Hepatocyte (in vitro differentiated cells): ENCODE measurements around the gene HRCT1. TPM values are rescaled to one million over a fixed set of nuclear protein-coding genes. Genes with fewer than 3 reads are reported as not detected.

Source experiments
- DNase-seq: peaks from one replicate; pipeline ENCODE4 v3.0.0-alpha.2; 2016; ENCODE audit warnings: low spot score
- H2AFZ ChIP-seq: fragments of 200-600 bp; sonication (generic); 2 replicates; pipeline ENCODE4 v1.6.0; 2016; ENCODE audit warnings: antibody characterized with exemption, mild to moderate bottlenecking
- H3K27ac ChIP-seq: fragments of 200-600 bp; sonication (generic); 2 replicates; pipeline ENCODE4 v1.5.1; 2016; ENCODE audit warnings: mild to moderate bottlenecking
- H3K27me3 ChIP-seq: fragments of 200-600 bp; sonication (generic); 2 replicates; pipeline ENCODE4 v1.6.1; 2016
- H3K36me3 ChIP-seq: fragments of 200-600 bp; sonication (generic); replicated peaks from 2 replicates; pipeline ENCODE4 v1.5.1; 2016; ENCODE audit warnings: low read depth; ENCODE audit not compliant: insufficient read depth
- H3K4me1 ChIP-seq: fragments of 200-600 bp; sonication (generic); 2 replicates; pipeline ENCODE4 v1.5.1; 2016; ENCODE audit warnings: mild to moderate bottlenecking, moderate library complexity; ENCODE audit not compliant: insufficient read depth
- H3K4me2 ChIP-seq: fragments of 200-600 bp; sonication (generic); 2 replicates; pipeline ENCODE4 v1.6.0; 2016
- H3K4me3 ChIP-seq: fragments of 200-600 bp; sonication (generic); 2 replicates; pipeline ENCODE4 v1.5.1; 2016; ENCODE audit warnings: mild to moderate bottlenecking
- H3K79me2 ChIP-seq: fragments of 200-600 bp; sonication (generic); 2 replicates; pipeline ENCODE4 v1.6.0; 2017; ENCODE audit warnings: mild to moderate bottlenecking
- H3K9me2 ChIP-seq: fragments of 200-600 bp; sonication (generic); replicated peaks from 2 replicates; pipeline ENCODE4 v1.6.0; 2017; ENCODE audit warnings: mild to moderate bottlenecking; ENCODE audit not compliant: insufficient read depth
- H3K9me3 ChIP-seq: fragments of 200-600 bp; sonication (generic); 2 replicates; pipeline ENCODE4 v1.5.1; 2016; ENCODE audit warnings: low read depth, mild to moderate bottlenecking
- H4K20me1 ChIP-seq: fragments of 200-600 bp; sonication (generic); 2 replicates; pipeline ENCODE4 v1.6.0; 2016; ENCODE audit warnings: mild to moderate bottlenecking; ENCODE audit not compliant: insufficient read depth, poor library complexity, severe bottlenecking
- EZH2 ChIP-seq: fragments of 200-600 bp; sonication (generic); IDR thresholded peaks from 2 replicates; pipeline ENCODE4 v1.6.1; 2016; ENCODE audit warnings: antibody characterized with exemption, mild to moderate bottlenecking, borderline replicate concordance
- EZH2phosphoT487 ChIP-seq: fragments of 200-600 bp; sonication (generic); IDR thresholded peaks from one replicate; pipeline ENCODE4 v1.6.1; 2018; ENCODE audit warnings: antibody characterized with exemption, mild to moderate bottlenecking, low read depth, moderate library complexity; ENCODE audit not compliant: unreplicated experiment, severe bottlenecking
- WGBS: methylation state at CpG from one replicate; pipeline ENCODE4 v1.1.6; 2016; ENCODE audit warnings: low lambda C conversion rate; ENCODE audit errors: missing lambda C conversion rate; 5-methylcytosine and 5-hydroxymethylcytosine counted together
- polyA plus RNA-seq: library from polyadenylated mRNA; unstranded; fragments of >200 nt; fragmentation: Nextera tagmentation; extraction: Ambion mirVana; gene quantifications from 2 replicates; pipeline ENCODE4 v1.2.1, GENCODE V29; 2016
- total RNA-seq: library from RNA; depleted of rRNA; stranded (reverse); fragments of >200 nt; gene quantifications from 2 replicates; pipeline ENCODE4 v1.2.3, GENCODE V29; 2014
- TF ChIP-seq, protein P1 (sequence below): fragments of 200-600 bp; sonication (generic); IDR thresholded peaks from 2 replicates; pipeline ENCODE4 v1.5.1; 2016; ENCODE audit warnings: antibody characterized with exemption, mild to moderate bottlenecking; ENCODE audit not compliant: poor library complexity

Gene HRCT1
- total RNA-seq, result 0.24 and 0.90 TPM in 2 replicates
- 0.72 and 1.8 TPM in 2 replicates for polyA plus RNA-seq

DNA sequence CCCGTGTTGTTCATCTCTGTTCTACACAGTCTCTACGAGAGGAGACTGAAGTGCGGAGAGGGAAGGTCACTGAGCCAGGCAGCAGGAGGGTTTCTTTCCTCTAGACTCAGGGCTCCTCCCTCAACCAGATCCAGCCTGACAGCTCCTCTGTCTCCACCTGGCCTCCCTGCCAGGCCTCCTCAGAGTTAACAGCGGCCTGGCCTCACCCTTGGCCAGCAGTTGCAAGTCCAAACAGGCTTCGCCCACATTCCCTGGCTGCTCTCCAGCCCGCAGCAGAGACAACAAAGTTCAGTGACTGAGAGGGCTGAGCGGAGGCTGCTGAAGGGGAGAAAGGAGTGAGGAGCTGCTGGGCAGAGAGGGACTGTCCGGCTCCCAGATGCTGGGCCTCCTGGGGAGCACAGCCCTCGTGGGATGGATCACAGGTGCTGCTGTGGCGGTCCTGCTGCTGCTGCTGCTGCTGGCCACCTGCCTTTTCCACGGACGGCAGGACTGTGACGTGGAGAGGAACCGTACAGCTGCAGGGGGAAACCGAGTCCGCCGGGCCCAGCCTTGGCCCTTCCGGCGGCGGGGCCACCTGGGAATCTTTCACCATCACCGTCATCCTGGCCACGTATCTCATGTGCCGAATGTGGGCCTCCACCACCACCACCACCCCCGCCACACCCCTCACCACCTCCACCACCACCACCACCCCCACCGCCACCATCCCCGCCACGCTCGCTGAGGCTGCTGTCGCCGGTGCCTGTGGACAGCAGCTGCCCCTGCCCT, at the start of gene HRCT1:
HRCT1 (plus strand) TSS at position 291 of the 768 bp plus-strand sequence; CDS start at position 377, 86 bp downstream.
- TF ChIP-seq EZH2 (no peak), EZH2phosphoT487 (no peak)
- TF ChIP-seq, protein P1, sequence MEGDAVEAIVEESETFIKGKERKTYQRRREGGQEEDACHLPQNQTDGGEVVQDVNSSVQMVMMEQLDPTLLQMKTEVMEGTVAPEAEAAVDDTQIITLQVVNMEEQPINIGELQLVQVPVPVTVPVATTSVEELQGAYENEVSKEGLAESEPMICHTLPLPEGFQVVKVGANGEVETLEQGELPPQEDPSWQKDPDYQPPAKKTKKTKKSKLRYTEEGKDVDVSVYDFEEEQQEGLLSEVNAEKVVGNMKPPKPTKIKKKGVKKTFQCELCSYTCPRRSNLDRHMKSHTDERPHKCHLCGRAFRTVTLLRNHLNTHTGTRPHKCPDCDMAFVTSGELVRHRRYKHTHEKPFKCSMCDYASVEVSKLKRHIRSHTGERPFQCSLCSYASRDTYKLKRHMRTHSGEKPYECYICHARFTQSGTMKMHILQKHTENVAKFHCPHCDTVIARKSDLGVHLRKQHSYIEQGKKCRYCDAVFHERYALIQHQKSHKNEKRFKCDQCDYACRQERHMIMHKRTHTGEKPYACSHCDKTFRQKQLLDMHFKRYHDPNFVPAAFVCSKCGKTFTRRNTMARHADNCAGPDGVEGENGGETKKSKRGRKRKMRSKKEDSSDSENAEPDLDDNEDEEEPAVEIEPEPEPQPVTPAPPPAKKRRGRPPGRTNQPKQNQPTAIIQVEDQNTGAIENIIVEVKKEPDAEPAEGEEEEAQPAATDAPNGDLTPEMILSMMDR, result no peak
- H3K4me2 ChIP-seq, result peak within 1 kb of the TSS; percentile 57
- peak; percentile 89 for DNase-seq
- no peaks in the 10 kb centered on the region for H4K20me1 ChIP-seq
- H3K9me2 ChIP-seq, result no peaks in the 10 kb centered on the region
- H3K36me3 ChIP-seq, result no peaks in the 10 kb centered on the region
- peaks cover 49% of the 10 kb centered on the region for H3K4me1 ChIP-seq
- no peaks in the 10 kb centered on the region for H3K79me2 ChIP-seq
- 71% methylated on average over 22 of the region's 30 CpGs for WGBS
- no peak within 1 kb of the TSS for H2AFZ ChIP-seq
- no peaks in the 10 kb centered on the region for H3K9me3 ChIP-seq
- peak within 1 kb of the TSS; percentile 96 for H3K27ac ChIP-seq
- H3K4me3 ChIP-seq, result no peak within 1 kb of the TSS
- no peaks in the 10 kb centered on the region for H3K27me3 ChIP-seq

DNA sequence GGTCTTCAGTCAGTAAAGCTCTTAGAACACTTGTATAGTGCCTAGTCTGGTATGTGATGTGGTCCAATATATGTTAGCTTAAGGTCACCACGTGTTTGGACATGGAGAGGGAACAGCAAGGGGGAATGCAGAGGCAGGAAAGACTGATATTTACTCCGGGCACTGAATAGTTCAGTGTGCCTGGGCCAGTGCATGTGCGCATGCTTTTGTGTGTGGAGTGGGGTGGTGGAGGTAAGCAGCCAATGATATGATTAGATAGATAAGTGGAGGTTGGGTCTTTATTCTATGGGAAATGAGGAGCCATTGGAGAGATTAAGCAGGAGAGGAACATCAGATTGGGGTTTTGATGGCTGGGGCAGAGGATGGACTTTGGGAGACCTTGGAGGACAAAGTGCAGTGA, 49.8 kb upstream of the HRCT1 start:
- Histone ChIP-seq H3K4me3 (no peak overlapping the region), H3K79me2 (no peaks in the 10 kb centered on the region), H2AFZ (no peak overlapping the region), H3K27me3 (no peaks in the 10 kb centered on the region), H3K9me3 (no peaks in the 10 kb centered on the region), H3K36me3 (no peaks in the 10 kb centered on the region), H3K27ac (no peak overlapping the region), H3K4me2 (no peak overlapping the region), H4K20me1 (no peaks in the 10 kb centered on the region), H3K9me2 (no peaks in the 10 kb centered on the region), H3K4me1 (no peaks in the 10 kb centered on the region)
- WGBS, result 75% methylated on average over 3 of the region's 3 CpGs
- no peak for DNase-seq
- TF ChIP-seq, protein P1, result no peak
- TF ChIP-seq EZH2 (no peak), EZH2phosphoT487 (no peak)

DNA sequence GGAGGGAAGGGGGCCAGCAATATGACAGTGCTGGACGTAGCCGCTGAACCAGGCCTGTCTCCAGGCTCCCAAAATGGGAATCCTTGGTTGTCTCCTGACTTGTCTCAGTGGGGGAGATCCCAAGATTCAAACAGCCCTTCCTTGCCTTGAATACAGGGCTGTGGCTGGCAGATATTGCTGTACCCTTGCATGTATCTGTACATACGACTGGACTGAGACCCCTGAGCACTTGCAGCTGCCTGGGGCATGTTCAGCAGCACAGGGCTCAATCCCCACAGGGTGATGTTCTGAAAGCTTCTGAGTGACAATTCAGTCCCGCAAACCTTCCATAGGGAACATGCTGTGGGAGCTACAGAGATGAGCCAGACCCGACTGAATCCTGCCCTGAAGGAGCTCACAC, 49.1 kb upstream of the HRCT1 start:
- WGBS, result 89% methylated on average over 5 of the region's 5 CpGs
- H2AFZ ChIP-seq, result no peak overlapping the region

More for the DNA sequence above, 49.1 kb upstream of the HRCT1 start:
- Histone ChIP-seq H3K27ac (no peak overlapping the region), H3K4me1 (no peaks in the 10 kb centered on the region), H3K27me3 (peaks cover 2% of the 10 kb centered on the region), H3K4me2 (no peak overlapping the region), H3K4me3 (no peak overlapping the region), H3K9me3 (no peaks in the 10 kb centered on the region), H3K36me3 (no peaks in the 10 kb centered on the region), H3K79me2 (no peaks in the 10 kb centered on the region), H3K9me2 (no peaks in the 10 kb centered on the region), H4K20me1 (no peaks in the 10 kb centered on the region)
- TF ChIP-seq, protein P1, result no peak
- TF ChIP-seq EZH2phosphoT487 (no peak), EZH2 (no peak)
- peak; percentile 2 for DNase-seq
